Eye (tissue), 1 donor: ENCODE results near the gene MSL2.
A peak's percentile ranks its signal among the peaks of the same experiment; 100 is the strongest.
"Not testable (repeated sequence)": the region's sequence is repeated elsewhere in the genome, so short reads cannot be mapped to it uniquely, and the experiment has no call there.

Experiments
- DNase-seq: peaks from one replicate; pipeline ENCODE4 v3.0.0-alpha.2; 2015

MSL2 gene

GRCh38 chr3:136192831-136193230 is 3.3 kb downstream of the MSL2 start:
- DNase-seq: no peak

- not testable (repeated sequence) for DNase-seq
Measured at GRCh38 chr3:136192195-136192594, 3.9 kb downstream of the MSL2 start.

GRCh38 chr3:136189859-136190617 is 6.1 kb downstream of the MSL2 start:
- no peak for DNase-seq

- DNase-seq: no peak
Measured at GRCh38 chr3:136189043-136189442, 7.1 kb downstream of the MSL2 start.

GRCh38 chr3:136187868-136188267 is 8.3 kb downstream of the MSL2 start:
- no peak for DNase-seq

GRCh38 chr3:136186846-136187245 is 9.3 kb downstream of the MSL2 start:
- no peak for DNase-seq

GRCh38 chr3:136186344-136186743 is 9.8 kb downstream of the MSL2 start:
- DNase-seq: no peak

GRCh38 chr3:136184703-136185102 is 11.4 kb downstream of the MSL2 start:
- DNase-seq: no peak

- DNase-seq: no peak
Measured at GRCh38 chr3:136181741-136182140, 14.4 kb downstream of the MSL2 start.

- no peak for DNase-seq
Measured at GRCh38 chr3:136177876-136178275, 18.3 kb downstream of the MSL2 start.

- DNase-seq: no peak
Measured at GRCh38 chr3:136173939-136174490, 22.1 kb downstream of the MSL2 start.

- DNase-seq: no peak
Measured at GRCh38 chr3:136171097-136171542, 25.0 kb downstream of the MSL2 start.

GRCh38 chr3:136168236-136168635 is 27.9 kb downstream of the MSL2 start:
- not testable (repeated sequence) for DNase-seq

- no peak for DNase-seq
Measured at GRCh38 chr3:136166507-136166906, 29.6 kb downstream of the MSL2 start.

GRCh38 chr3:136163607-136164006 is 32.5 kb downstream of the MSL2 start:
- DNase-seq: peak; percentile 50

- no peak for DNase-seq
Measured at GRCh38 chr3:136162322-136162721, 33.8 kb downstream of the MSL2 start.

GRCh38 chr3:136161516-136161915 is 34.6 kb downstream of the MSL2 start:
- DNase-seq: no peak

GRCh38 chr3:136152963-136153362 is 43.2 kb downstream of the MSL2 start:
- DNase-seq: no peak

GRCh38 chr3:136152176-136152843 is 43.8 kb downstream of the MSL2 start:
- DNase-seq: no peak

- DNase-seq: no peak
Measured at GRCh38 chr3:136151219-136151618, 44.9 kb downstream of the MSL2 start.

GRCh38 chr3:136149667-136150066 is 46.5 kb downstream of the MSL2 start:
- DNase-seq: no peak

GRCh38 chr3:136146981-136147729 is 49.0 kb downstream of the MSL2 start:
- DNase-seq: no peak

GRCh38 chr3:136144397-136144796 is 51.7 kb downstream of the MSL2 start:
- DNase-seq: not testable (repeated sequence)
